Neural cell (in vitro differentiated cells): Measurements from ENCODE around the gene RASL10A. TPM values are rescaled to one million over a fixed set of nuclear protein-coding genes. Genes with fewer than 3 reads are reported as not detected.

Experiments used
- H2AFZ ChIP-seq: fragments of 200-600, 300-800 bp; sonication (generic), shearing (Covaris generic); 2 replicates; pipeline ENCODE4 v1.6.0; 2014; ENCODE audit warnings: low read depth, mild to moderate bottlenecking, antibody characterized with exemption, low read length, moderate library complexity
- H3F3A ChIP-seq: fragments of 200-600 bp; shearing (Covaris generic); 2 replicates; pipeline ENCODE4 v1.6.1; 2016; ENCODE audit warnings: mild to moderate bottlenecking, moderate library complexity, mixed read lengths, antibody characterized with exemption, low read length; ENCODE audit not compliant: insufficient read depth, poor library complexity, severe bottlenecking
- H3K27ac ChIP-seq: fragments of 200-600, 300-800 bp; sonication (generic), shearing (Covaris generic); 2 replicates; pipeline ENCODE4 v1.5.1; 2014; ENCODE audit warnings: mild to moderate bottlenecking, low read length, moderate library complexity
- H3K27me3 ChIP-seq: fragments of 300-800, 200-600 bp; sonication (generic), shearing (Covaris generic); 2 replicates; pipeline ENCODE4 v1.6.0; 2014; ENCODE audit warnings: mild to moderate bottlenecking, low read depth, low read length, moderate library complexity; ENCODE audit not compliant: insufficient read depth
- H3K36me3 ChIP-seq: fragments of 300-800, 200-600 bp; sonication (generic), shearing (Covaris generic); 2 replicates; pipeline ENCODE4 v1.5.1; 2014; ENCODE audit warnings: mild to moderate bottlenecking, antibody characterized with exemption, low read length, moderate library complexity; ENCODE audit not compliant: insufficient read depth
- H3K4me2 ChIP-seq: fragments of 300-800, 200-600 bp; sonication (generic), shearing (Covaris generic); 2 replicates; pipeline ENCODE4 v1.6.0; 2014; ENCODE audit warnings: mild to moderate bottlenecking, low read length
- H3K4me3 ChIP-seq: fragments of 300-800, 200-600 bp; sonication (generic), shearing (Covaris generic); 2 replicates; pipeline ENCODE4 v1.5.1; 2014; ENCODE audit warnings: mild to moderate bottlenecking, low read length, moderate library complexity
- H3K79me2 ChIP-seq: fragments of 200-600 bp; shearing (Covaris generic); replicated peaks from 2 replicates; pipeline ENCODE4 v1.6.0; 2014; ENCODE audit warnings: mild to moderate bottlenecking, low read length, moderate library complexity; ENCODE audit not compliant: insufficient read depth
- H3K9ac ChIP-seq: fragments of 300-800, 200-600 bp; sonication (generic), shearing (Covaris generic); 2 replicates; pipeline ENCODE4 v1.6.1; 2016; ENCODE audit warnings: mild to moderate bottlenecking, low read length, mixed read lengths
- H3K9me2 ChIP-seq: fragments of 200-600 bp; shearing (Covaris generic); 2 replicates; pipeline ENCODE4 v1.6.1; 2016; ENCODE audit warnings: mild to moderate bottlenecking, low read length, mixed read lengths; ENCODE audit not compliant: insufficient read depth
- H3K9me3 ChIP-seq: fragments of 200-600, 300-800 bp; sonication (generic), shearing (Covaris generic); 2 replicates; pipeline ENCODE4 v1.6.1; 2016; ENCODE audit warnings: mild to moderate bottlenecking, mixed run types, low read length, moderate library complexity, mixed read lengths
- H4K20me1 ChIP-seq: fragments of 200-600 bp; shearing (Covaris generic); 2 replicates; pipeline ENCODE4 v1.6.1; 2016; ENCODE audit warnings: mild to moderate bottlenecking, mixed run types; ENCODE audit not compliant: insufficient read depth
- CTCF ChIP-seq: fragments of 450-650 bp; IDR thresholded peaks from 2 replicates; pipeline ENCODE4 v1.5.1; 2014; ENCODE audit warnings: antibody characterized with exemption, mild to moderate bottlenecking, moderate library complexity; ENCODE audit not compliant: poor library complexity, severe bottlenecking
- EP300 ChIP-seq: fragments of 450-650 bp; conservative IDR thresholded peaks from 2 replicates; pipeline ENCODE4 v1.6.1; 2014; ENCODE audit warnings: antibody characterized with exemption, mild to moderate bottlenecking, moderate library complexity; ENCODE audit not compliant: poor library complexity, severe bottlenecking
- EZH2 ChIP-seq: fragments of 200-600, 300-800 bp; shearing (Covaris generic), sonication (generic); IDR thresholded peaks from 2 replicates; pipeline ENCODE4 v1.6.1; 2014; ENCODE audit warnings: antibody characterized with exemption, low read length, borderline replicate concordance, mild to moderate bottlenecking; ENCODE audit not compliant: insufficient read depth, poor library complexity, severe bottlenecking
- MXI1 ChIP-seq: fragments of 450-650 bp; conservative IDR thresholded peaks from 2 replicates; pipeline ENCODE4 v1.6.1; 2014; ENCODE audit warnings: antibody characterized with exemption, mild to moderate bottlenecking; ENCODE audit not compliant: poor library complexity, severe bottlenecking
- POLR2AphosphoS5 ChIP-seq: IDR thresholded peaks from 2 replicates; pipeline ENCODE4 v1.6.1; 2012
- RAD21 ChIP-seq: fragments of 450-650 bp; conservative IDR thresholded peaks from 2 replicates; pipeline ENCODE4 v1.6.1; 2014; ENCODE audit warnings: antibody characterized with exemption, mild to moderate bottlenecking, moderate library complexity
- REST ChIP-seq: IDR thresholded peaks from 2 replicates; pipeline ENCODE4 v1.6.1; 2012; ENCODE audit warnings: borderline replicate concordance
- SMC3 ChIP-seq: fragments of 450-650 bp; conservative IDR thresholded peaks from 2 replicates; pipeline ENCODE4 v1.6.1; 2014; ENCODE audit warnings: antibody characterized with exemption, mild to moderate bottlenecking, moderate library complexity; ENCODE audit not compliant: poor library complexity
- TAF1 ChIP-seq: IDR thresholded peaks from 2 replicates; pipeline ENCODE4 v1.6.1; 2012; ENCODE audit warnings: low read depth
- polyA plus RNA-seq: library from polyadenylated mRNA; depleted of rRNA; stranded (reverse); fragments of >200 nt; gene quantifications from 2 replicates; pipeline ENCODE4 v1.2.3, GENCODE V29; 2014

RASL10A gene
- polyA plus RNA-seq, 1 donor from 2014 or later, result 3.0 TPM

DNA sequence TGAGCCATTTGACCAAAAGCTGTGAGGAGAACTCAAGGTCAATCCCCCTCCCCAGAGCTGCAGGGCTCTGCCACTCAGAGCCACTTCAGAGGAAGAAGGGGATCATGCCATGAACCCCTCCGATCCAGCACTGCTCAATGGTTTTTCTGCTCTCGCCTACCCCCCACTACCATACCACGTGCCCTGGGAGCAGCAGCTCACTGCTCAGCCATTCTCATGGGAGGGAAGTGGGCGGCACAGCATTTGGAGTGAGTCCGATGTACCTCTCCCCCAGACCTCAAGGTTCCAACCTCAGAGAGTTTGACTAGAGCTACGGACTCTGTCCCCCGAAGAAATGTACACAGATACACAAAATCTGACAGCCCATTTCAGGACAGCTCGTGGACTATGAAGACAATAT is 38.4 kb upstream of the RASL10A start:
- no peak overlapping the region for H2AFZ ChIP-seq
- H3K27ac ChIP-seq, result no peak overlapping the region
- H3K36me3 ChIP-seq, result peaks cover 9% of the 10 kb centered on the region
- no peaks in the 10 kb centered on the region for H3F3A ChIP-seq
- no peak overlapping the region for H3K4me2 ChIP-seq
- no peak overlapping the region for H3K9ac ChIP-seq
- no peak overlapping the region for H3K4me3 ChIP-seq
- no peaks in the 10 kb centered on the region for H4K20me1 ChIP-seq
- no peaks in the 10 kb centered on the region for H3K79me2 ChIP-seq
- TF ChIP-seq RAD21 (no peak), MXI1 (no peak), CTCF (no peak), EZH2 (no peak), REST (no peak), EP300 (no peak), SMC3 (no peak), POLR2AphosphoS5 (no peak), TAF1 (no peak)
- H3K27me3 ChIP-seq, result no peaks in the 10 kb centered on the region
- no peaks in the 10 kb centered on the region for H3K9me2 ChIP-seq
- no peaks in the 10 kb centered on the region for H3K9me3 ChIP-seq

- H3K9me2 ChIP-seq, result no peaks in the 10 kb centered on the region
- H4K20me1 ChIP-seq, result no peaks in the 10 kb centered on the region
- H3K27me3 ChIP-seq, result no peaks in the 10 kb centered on the region
- H3K36me3 ChIP-seq, result peaks cover 9% of the 10 kb centered on the region
- no peak overlapping the region for H3K27ac ChIP-seq
- no peak overlapping the region for H3K4me2 ChIP-seq
- H3K9me3 ChIP-seq, result no peaks in the 10 kb centered on the region
- H3K9ac ChIP-seq, result no peak overlapping the region
- TF ChIP-seq TAF1, result no peak
- no peak for TF ChIP-seq SMC3
- TF ChIP-seq CTCF, result no peak
- no peak for TF ChIP-seq EP300
- no peak for TF ChIP-seq EZH2
- no peak for TF ChIP-seq MXI1
- no peak for TF ChIP-seq POLR2AphosphoS5
- no peak for TF ChIP-seq REST
- no peak for TF ChIP-seq RAD21
- no peaks in the 10 kb centered on the region for H3K79me2 ChIP-seq
- H2AFZ ChIP-seq, result no peak overlapping the region
- H3F3A ChIP-seq, result no peaks in the 10 kb centered on the region
- H3K4me3 ChIP-seq, result no peak overlapping the region
Measured at GRCh38 chr22:29353286-29353685, 37.8 kb upstream of the RASL10A start.
